DMS 273 (cell line): ENCODE results near the gene STK17A.

Source experiments
- DNase-seq: peaks from one replicate; lab custom pipeline; 2025; ENCODE audit not compliant: unreplicated experiment; lab: John Stamatoyannopoulos, UW

STK17A gene

GRCh38 chr7:43630482-43630881 is 47.6 kb downstream of the STK17A start:
- no peak for DNase-seq

DNA sequence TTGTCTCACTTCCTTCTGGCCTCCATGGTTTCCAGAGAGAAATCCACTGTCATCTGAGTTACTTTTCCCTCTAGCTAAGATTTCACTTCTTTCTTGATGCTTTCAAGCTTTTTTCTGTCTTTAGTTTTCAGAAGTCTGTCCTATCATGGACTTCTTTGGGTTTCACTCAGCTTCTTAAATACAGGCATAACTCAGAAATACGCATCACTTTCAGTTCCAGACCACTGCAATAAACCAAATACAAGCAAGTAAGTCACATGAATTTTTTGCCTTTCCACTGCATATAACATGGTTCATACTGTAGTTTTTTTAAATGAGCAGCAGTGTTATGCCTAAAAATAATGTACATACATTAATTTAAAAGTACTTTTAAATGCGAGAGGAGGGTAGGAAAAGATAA is 48.7 kb downstream of the STK17A start:
- no peak for DNase-seq

- no peak for DNase-seq
Measured at GRCh38 chr7:43632746-43633145, 49.8 kb downstream of the STK17A start.

DNA sequence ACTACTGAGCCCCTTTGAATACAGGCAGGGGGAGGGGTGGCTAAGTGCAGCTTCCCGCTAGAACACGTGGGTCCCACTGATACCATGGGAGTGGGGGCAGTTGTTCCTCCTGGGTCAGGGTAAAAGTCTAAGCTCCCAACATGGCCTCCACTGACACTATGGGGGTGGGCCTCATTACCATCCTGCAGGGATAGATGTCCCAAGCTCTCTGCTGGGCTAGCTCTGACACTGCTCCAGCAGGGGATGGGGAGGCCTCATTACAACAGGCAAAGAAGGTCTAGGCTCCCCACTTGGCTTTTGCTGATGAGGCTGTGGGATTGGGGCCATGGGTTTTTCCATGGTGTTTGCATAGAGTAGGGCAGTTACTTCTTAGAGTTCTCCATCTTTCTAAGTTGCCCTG is 51.5 kb downstream of the STK17A start:
- no peak for DNase-seq

- DNase-seq: no peak
Measured at GRCh38 chr7:43636093-43636492, 53.2 kb downstream of the STK17A start.

GRCh38 chr7:43637114-43637806 is 54.4 kb downstream of the STK17A start:
- no peak for DNase-seq

GRCh38 chr7:43639858-43640491 is 57.1 kb downstream of the STK17A start:
- DNase-seq: peak; percentile 55

GRCh38 chr7:43640679-43641078 is 57.8 kb downstream of the STK17A start:
- no peak for DNase-seq

DNA sequence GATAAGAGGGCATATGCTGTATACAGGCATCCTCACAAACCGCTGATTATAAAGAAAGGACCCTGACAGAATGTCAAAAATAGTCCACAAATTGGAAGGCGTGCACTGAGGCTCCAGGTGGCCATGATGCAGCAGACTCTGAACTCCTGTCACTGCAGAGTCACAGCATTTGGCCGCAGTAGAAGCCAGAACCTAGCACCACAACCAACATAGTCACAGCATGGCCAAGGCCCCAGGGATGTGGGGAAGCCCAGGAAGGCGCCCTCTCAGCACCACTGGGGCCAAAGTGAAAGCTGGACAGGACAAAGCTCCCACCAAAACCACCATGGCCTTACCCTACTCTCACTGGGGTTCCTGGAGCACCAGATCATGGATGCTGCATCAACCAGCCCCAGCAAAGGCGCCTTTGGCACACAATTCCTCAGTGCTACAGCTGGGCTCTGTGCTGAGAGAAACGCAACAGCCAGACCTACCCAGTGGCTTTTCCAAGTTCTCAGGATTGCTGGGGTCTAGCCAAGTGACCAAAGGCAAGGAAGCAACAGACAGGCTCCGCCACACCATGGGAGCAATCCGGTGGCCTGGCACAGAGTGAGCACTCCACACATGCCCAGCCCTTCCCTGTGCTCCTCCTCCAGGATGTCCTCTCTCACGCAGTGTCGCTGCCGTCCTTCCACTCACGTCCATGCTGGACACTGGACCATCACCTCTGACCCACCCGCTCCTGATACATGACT is 60.2 kb downstream of the STK17A start:
- no peak for DNase-seq

DNA sequence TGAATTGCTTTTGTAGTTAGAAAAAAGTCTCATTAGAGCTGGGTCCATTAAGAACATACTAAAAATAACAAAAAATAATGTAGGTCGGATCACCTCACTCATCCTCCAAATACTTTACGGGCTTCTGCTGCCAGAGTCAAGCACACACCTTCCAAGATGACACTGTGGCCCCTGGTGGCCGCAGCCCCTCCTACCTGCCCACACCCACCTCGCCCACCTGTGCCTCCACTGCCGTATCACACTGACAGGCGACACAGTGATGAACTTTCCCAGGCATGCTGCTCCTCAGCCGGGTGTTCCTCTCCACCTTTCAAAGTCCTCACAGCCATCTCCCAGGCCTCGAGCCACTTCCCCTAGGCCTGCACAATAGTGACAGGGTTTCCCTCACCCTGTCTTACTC is 60.9 kb downstream of the STK17A start:
- no peak for DNase-seq

DNA sequence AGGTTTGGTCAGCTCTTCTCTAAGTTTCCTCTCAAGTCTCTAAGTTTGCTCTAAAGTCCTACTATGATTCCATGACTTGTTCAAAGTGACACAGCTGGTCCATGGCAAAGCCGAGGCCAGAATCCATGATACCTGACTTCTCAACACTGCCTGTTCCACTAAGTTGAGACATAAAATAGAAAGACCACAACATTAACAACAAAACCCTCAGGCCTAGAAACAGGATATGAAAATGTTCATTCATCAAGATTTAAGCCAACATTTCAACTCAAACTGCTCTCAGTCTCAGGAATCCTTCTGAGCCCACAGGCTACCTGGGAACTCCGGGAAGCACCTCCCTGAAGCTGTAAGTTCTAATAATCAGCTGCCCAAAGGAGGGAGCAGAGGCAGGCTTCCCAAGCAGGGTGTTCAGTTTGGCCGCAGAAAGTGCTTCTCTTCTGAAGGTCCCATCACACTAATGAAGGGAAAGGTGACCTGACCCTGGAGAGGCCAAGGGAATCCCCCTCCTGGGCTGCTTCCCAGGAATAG is 62.9 kb downstream of the STK17A start:
- no peak for DNase-seq

- peak; percentile 67 for DNase-seq
Measured at GRCh38 chr7:43646603-43647338, 63.9 kb downstream of the STK17A start.

GRCh38 chr7:43647339-43647672 is 64.4 kb downstream of the STK17A start:
- DNase-seq: peak; percentile 56

DNA sequence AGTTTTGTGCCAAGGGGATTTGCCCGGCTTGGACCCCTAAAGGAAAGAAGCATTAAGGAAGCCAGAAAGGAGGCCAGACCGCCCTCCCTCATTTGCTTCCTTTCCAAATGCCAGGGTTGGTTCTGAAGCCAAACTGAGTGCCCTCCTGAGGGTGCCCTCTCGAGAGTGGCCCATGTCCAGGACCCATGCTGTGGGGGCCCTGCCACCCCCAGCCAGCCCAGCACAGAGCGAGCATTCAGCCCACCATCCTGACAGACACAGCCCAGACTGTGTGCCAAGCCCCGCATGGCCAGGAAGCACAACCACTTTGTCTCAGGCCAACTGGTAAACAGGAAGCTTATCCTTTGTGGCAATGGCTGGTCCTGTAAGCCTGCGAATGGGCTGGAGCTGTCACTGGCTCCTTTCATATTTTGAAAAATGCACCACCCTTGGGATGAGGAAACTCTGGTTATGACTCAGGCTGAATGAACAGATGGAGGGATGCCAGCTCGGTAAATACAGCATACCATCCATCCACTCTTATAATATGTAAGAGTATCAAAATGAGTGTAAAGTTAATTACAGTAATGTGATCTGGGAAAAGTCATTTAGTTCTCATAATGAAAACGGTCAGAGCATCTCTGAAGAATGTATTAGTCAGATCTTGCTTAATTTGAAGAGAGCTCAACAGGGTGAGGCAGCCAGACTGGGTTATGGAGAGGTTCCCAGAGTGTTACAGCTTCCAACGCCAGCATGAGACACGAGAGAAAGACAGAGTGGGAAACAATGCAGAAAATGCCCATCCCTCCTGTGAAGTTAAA is 65.0 kb downstream of the STK17A start:
- peak; percentile 83 for DNase-seq

DNA sequence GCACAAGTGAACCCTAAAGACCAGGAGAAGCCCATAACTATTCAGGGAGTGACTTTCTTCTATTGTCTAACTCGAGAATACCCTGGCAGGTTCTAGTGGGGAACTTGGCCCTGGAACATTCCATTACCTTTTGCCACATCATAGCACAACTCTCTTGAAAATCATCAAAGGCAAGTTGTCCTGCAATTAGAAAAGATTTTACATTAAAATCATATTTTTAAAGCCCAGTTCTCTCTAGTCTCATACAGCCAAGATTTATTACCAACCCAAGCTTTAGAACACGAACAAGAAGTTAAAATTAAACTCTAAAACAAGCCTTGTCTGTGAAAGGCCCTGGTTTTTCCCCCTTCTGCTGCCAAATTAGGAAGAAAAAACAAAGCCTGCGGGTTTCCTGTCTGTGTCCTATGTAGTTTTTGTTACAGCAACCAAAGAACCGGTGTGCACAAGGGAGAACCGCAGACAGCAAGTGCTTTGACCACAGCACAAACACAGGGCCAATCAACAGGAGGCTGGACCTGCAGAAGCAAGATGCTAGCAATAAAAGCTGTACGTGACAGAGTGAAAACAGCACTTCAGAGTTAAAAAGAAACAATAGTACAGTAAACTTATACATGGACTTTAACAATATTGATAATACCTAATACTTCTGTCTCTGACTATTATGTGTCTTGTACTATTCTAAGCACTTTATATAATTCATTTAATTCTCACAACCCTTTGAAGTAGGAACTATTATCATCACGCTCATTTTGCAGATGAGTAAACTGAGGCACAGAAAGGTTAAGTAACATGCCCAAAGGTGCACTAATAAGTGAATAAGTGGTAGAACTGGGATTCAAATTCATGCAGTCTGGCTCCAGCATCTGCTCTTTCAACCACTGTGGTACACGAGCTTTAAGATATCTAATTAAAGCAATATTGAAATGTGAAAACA is 65.8 kb downstream of the STK17A start:
- DNase-seq: peak; percentile 16

- DNase-seq: no peak
Measured at GRCh38 chr7:43649755-43650274, 66.9 kb downstream of the STK17A start.

DNA sequence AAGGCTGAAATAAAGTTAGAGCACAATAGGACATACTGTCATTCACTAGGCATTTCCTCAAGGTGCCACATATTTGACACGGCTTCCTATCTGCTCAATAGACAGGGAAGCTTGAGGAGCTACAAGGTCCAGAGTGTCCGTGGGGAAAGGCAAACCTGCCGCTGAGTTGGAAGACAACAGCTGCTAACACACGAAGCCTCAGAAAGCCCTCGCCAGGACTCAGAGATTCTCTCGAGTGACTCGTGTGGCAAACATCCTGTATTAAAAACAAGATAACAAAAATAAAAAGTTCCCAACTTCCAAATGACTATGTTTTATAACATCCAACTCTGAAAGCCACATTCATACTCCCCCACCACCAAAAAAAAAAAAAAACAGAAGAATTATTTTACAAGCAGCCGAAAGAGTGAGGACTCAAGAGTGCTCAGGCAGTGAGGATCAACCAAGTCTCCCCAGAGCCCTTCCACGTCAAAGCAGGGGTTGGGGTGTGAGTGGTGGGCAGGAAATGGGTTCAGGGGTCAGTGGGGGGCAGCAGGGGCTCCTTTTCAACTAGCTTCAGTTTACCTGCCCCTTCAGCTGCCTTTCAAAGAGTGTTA is 67.6 kb downstream of the STK17A start:
- peak; percentile 47 for DNase-seq

- DNase-seq: no peak
Measured at GRCh38 chr7:43652364-43652763, 69.5 kb downstream of the STK17A start.

GRCh38 chr7:43653466-43653865 is 70.6 kb downstream of the STK17A start:
- DNase-seq: no peak
